Stromal cell of bone marrow (primary cell): ENCODE data around the gene UCN.

Experiments
- DNase-seq: peaks from one replicate; pipeline ENCODE4 v3.0.0-alpha.2; 2012; ENCODE audit warnings: low read depth

UCN gene

GRCh38 chr2:27261241-27261925 lies 46.9 kb downstream of the UCN start:
- DNase-seq: no peak

GRCh38 chr2:27258051-27258450 lies 50.2 kb downstream of the UCN start:
- DNase-seq: no peak
